Right renal pelvis (tissue), 4 donors: ENCODE data around the gene FMN2. TPM values are rescaled to one million over a fixed set of nuclear protein-coding genes. Genes with fewer than 3 reads are reported as not detected.

Source experiments
- DNase-seq, 4 donors: peaks; one replicate each; pipeline ENCODE4 v3.0.0-alpha.2; 2013; ENCODE audit warnings: low read depth in 4 of 4, low spot score in 3 of 4, missing footprints in 1 of 4
- polyA plus RNA-seq, 4 donors: library from polyadenylated mRNA; unstranded; fragments of 120-200 nt; gene quantifications; one replicate each; pipeline ENCODE4 v1.2.1, GENCODE V29; 2013; ENCODE audit not compliant: insufficient read length in 4 of 4

Gene FMN2
- polyA plus RNA-seq, 4 donors: 5.3 to 9.3 (median 8.0) TPM

DNA sequence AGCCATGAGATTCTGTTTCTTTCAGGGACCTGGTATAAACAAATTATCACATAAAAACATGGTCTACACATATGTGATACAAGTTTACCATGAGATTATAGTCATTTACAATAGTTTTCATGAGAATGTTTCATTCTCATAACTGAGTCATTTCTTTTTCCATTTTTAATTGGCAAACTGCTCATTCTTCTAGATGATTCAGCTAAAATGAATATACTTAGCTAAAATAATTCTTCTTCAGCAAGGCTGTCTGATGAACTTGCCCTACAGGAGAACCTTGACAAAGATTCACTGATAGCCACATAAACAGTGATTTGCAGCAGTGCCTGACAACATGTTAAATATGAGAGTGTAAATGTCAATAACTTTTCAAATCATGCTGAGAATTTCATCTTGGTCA lies 253.2 kb downstream of the FMN2 start:
- no peak for DNase-seq

DNA sequence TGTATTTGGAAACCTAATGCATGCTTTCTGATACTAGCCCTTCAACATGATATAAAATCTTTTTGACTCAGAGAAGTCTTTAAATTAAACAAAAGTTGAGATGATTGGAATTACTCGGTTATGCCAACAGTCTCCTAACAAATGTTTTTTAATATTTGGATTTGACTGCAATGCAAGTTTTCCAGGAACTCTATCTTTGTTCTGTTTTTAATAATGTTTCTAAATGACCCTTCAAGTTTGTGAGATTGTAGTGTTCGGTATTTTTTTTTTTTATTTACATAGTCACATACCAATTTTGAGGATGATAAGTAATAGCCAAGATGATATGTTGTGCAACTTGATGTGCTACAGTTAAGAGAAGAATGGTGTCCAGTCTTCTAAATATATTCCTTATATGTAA lies 258.0 kb downstream of the FMN2 start:
- DNase-seq: no peak

DNA sequence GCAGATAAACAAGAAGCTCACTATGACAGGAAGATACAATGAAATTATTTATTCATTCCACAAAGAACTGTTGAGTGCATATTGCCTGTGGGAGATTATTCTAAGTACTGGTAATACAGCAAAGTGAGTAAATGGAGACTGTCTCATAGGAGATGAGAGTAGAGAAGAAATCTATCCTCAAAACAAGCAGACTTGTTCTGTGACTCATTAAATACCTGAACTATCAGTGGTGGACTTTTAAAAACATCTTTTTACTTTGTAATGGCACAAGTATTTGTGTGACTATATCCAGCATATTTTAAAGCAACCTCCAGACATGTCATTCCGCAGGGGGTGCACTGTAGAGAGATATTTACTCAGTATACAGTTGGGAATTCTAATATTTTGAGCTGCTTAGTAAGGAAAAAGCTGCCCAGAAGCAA lies 259.2 kb downstream of the FMN2 start:
- DNase-seq: no peak

DNA sequence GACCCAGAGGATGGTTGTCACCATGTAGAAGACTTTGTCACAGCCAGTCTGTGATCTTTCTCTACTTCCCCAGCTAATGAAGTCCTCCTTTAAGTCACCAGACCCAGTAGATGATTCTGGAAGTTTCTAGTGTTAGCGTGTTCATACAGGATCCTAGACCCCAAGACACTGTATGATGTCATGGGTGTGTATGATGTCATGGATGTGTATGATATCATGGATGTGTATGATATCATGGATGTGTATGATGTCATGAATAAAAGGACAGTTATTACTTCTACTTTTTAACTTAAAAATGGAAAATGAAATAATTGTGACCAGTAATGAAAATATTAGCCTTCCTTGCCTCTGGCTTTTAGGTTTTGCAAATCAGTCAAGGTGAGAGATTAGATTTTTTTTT lies 260.0 kb downstream of the FMN2 start:
- no peak for DNase-seq

DNA sequence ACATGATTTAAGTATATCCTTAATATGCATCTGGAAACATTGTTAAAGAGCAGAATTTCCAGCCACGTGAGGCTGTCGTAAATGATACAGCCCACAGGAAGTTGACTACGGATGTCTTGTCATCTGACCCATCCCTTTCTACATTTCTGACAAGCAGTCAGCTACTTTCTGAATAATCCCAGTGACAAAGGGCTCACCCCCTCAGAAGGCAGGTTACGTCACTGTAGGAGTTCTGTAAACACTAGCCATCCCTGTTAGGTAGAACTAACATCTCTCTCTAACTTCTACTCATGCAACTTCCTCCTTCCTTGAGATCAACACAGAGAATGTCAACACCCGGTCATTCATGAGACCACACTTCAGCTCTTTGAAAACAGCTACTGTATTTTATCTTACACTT lies 261.1 kb downstream of the FMN2 start:
- no peak for DNase-seq

DNA sequence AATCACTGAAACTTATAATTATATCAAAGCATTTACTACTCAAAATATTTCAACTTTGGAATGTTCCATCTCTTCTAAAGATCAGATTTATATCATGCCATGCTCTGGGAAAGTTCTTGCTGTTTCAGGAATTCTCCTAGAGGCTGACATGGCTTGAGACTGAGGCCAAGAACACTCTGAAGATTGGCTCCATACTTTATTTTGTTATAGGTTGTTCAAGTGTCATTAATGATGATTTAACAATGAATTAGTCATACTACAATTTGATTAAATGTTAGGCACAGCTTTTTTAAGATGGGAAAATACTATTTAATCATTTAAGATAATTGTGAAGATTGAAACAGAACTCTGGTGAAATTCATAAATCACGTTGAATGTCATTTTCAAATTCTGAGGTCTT lies 264.9 kb downstream of the FMN2 start:
- DNase-seq: no peak

DNA sequence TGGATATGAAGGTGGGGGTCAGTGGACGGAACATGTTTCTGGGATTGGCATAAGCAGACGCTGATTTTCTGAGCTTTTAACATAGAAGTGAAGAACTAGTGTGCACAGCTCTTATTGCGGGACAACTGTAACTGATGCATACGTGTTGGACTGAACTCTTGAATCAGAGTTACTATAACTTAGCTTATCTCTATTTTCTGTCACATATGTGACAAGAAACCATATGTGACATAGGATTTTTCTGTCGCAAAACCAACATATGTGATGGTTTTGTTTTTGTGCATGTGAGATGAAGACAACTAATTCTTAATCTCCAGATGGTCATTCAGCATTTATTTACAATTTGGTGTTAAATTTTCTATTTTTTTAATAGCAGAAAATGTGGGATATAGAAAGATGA lies 270.4 kb downstream of the FMN2 start:
- DNase-seq: no peak

DNA sequence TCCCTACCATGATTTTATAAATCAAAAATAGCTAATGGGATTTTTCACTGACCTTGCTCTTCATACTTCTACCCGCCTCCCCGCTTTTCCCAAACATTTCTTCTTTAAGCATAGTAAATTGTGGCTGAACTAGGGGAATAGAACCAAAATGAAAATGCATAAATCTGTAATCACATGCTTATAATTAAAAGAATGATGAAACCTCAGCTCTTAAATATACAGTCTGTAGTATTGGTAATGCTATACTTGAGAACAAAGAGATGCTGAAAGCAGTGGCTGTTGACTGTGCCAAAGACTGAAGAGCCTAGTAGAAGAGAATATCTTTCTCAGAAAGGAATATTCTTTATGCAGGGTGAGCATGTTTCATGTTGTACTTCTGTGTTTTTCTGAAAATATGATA lies 271.1 kb downstream of the FMN2 start:
- DNase-seq: no peak

DNA sequence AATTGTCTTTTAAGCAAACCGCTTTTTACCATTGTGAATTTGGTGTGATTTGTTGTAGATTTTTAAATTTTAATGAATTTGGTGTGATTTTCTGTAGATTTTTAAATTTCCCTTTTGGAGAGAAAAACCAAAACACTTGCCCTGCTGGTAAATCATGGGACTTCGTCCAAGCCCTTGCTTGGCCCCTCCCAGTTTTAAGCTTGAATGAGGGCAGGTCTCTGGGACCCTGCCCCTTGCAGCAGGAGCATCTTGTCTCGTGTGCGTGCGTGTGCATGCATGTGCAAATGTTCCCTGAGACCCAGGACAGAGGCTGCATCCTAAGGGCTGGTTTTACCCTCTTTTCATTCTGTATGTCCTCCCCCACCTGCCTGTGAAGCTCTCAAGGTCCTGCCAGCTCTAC lies 271.6 kb downstream of the FMN2 start:
- DNase-seq: no peak

DNA sequence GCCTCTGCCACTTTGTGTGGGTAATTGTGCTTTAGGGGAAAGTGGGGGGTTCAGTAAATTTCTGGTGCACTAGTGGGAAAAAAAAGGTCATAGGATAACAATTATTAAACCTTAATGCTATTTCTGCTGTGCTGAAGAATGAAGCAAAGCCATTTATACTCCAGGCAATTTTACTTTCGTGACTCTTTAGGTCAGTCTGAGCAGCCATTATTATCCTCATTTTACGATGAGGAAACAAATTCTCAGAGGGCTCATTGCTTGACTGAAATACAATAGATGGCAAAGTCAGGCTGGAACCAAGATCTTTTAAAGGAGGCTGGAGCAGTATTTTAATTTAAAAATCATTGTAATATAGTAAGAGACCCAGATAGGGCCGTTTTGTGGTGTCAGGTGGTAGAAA lies 272.2 kb downstream of the FMN2 start:
- DNase-seq: no peak

DNA sequence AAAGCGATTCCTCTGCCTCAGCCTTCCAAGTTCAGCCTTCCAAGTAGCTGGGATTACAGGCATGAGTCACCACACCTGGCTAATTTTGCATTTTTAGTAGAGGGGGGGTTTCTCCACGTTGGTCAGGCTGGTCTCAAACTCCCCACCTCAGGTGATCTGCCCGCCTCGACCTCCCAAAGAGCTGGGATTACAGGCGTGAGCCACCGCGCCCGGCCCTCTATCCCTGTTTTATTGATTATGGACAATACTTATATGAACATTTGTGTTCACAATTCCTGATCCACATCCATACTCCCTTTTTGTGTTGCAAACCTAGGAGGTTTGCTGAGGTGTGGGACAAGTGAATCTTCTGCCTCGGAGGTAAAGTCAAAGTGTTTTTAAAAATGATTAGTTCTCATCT lies 275.0 kb downstream of the FMN2 start:
- DNase-seq: no peak

DNA sequence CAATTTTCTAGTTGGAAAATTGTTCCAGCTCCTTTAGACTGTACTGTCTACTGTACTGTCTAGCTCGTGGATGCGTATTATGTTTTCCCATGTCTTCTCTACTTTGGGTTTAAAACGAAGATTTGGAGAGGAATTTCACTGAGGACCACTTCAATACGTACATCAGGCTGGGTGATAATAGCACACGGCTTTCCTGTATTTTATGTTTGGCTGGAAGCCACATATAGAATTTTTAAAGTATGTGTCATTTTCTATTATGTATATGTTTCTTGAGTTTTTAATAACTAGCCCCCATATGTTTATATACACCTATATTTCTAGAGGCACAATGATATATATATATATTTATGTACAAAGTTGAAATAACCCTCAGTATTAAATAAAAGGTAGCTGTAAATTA lies 293.9 kb downstream of the FMN2 start:
- DNase-seq: no peak

DNA sequence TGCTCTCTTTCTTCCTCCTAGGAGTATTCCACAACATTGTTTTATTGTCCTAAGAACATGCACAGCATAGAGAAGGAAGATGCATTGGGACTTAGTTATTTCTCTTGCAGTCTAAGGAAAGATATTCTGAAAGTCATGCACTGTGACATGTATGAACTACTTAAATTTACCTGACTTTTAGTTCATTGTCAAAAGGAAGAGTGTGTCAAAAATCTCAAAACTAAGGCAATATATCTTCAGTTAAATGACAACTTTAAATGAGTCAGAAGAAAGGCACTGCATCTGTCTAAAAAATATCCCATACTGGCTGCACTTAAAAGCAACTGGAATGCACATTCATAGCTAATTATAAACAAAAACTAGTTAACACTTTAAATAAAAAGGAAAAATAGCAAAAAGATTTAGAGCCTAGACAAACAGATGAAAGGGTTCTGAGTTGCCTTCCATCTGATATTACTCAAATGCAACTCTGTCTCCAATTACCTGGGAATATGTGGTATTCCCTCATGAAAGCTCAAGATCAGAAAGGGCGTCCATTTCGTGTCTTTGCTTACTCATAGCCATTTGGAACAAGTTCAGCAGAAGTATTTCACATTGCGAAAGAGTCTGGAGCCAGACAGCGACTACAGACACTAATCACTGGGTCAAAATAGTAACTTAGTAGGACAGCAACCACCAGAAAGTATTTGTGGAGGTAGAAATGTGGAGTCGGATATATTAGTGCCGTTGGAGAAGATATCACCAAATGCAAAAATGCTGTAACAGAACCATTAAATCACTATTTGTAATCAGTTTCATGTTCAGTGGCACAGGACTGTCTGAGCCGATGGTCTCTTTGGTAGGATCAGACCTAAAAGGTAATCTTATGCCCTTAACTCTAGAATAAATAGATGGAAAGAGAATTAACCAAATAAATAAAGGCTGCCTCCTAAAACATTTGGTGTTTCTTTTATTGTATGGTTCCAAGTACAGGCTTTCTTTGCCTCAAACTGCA lies 294.6 kb downstream of the FMN2 start:
- no peak for DNase-seq

DNA sequence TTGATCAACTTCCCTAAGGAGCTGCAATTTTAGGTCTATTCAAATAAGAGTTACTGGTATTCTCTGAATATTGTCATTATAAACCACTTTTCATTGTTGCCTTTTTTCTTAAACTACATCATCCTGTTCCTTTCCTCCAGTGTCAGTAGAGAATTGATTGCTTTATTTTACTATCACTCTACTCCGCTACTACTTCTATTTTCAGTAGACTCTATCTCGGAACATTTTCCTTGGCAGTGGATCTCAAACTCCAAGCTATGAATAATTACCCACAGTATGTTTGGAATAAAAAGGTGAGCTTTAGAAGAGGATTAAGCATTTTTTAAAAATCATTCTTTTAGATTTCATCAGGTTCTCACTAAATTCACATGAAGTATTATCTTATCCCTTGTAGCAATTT lies 295.4 kb downstream of the FMN2 start:
- no peak for DNase-seq

DNA sequence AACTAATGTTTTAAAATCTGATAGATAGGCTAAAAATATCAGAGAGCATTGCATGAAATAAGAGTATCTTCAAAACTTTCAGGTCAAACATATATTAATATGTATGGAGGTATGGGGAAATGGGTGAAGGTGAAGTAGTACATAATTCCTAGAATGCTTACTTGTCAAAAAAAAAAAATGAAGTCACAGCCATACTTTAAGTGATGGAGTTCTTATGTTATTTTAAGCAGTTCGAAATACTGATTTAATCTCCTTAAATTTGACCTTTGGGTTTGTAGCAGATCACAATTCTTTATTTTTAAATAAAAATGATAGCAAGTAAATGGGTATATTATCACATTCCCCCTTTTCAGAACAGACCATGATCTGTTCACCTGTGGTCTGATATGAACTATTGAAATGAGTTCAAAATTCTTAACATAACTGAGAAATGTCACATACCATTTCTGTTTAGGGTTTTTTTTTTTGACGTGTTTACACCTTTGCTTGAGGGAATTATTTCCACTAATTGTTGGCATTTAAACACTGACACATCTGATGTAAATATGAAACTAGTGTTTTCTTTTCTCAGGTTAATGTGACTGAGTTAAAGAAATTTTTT lies 300.1 kb downstream of the FMN2 start:
- no peak for DNase-seq

DNA sequence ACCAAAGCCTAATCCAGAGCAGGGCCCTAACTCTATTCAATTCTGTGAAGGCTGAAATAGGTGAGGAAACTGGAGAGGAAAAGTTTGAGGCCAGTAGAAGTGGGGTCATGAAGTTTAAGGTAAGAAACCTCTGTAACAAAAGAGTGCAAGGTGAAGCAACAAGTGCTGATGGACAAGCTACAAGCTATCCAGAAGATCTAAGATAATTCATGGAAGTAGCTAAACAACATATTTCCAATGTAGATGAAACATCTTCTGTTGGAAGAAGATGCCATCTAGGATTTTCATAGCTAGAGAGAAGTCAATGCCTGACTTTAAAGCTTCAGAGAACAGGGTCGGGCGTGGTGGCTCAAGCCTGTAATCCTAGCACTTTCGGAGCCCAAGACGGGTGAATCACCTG lies 302.7 kb downstream of the FMN2 start:
- DNase-seq: no peak

DNA sequence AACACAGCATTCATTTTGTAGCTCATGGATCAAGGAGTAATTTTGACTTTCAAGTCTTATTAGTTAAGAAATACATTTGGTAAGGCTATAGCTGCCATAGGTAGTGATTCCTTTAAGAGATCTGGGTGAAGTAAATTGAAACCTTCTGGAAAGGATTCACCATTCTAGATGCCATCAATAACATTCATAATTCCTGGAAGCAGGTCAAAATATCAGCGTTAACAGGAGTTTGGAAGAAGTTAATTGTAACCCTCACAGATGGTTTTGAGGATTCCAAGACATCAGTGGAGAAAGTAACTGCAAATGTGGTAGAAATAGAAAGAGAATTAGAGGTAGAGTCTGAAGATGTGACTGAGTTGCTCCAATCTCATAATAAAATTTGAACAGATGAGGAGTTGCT lies 303.7 kb downstream of the FMN2 start:
- no peak for DNase-seq

DNA sequence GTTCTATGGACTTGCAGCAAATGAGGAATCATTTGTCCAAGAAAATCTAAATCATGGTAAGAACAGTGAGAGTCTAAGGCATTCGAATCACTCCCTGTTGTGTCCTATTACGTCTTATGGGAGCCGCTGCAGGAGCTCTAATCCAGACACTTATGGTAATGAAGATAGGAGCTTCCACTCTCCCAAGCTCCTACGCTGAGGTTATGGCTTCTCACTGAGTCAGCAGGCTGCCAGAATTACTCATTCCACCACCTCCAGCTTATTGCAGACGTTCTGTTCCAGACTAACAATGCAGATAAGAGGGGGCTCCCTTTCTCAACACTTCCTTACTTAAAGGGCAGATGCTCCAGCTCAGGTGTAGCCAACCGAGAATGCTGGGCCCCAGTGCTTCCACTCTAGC lies 307.7 kb downstream of the FMN2 start:
- no peak for DNase-seq

DNA sequence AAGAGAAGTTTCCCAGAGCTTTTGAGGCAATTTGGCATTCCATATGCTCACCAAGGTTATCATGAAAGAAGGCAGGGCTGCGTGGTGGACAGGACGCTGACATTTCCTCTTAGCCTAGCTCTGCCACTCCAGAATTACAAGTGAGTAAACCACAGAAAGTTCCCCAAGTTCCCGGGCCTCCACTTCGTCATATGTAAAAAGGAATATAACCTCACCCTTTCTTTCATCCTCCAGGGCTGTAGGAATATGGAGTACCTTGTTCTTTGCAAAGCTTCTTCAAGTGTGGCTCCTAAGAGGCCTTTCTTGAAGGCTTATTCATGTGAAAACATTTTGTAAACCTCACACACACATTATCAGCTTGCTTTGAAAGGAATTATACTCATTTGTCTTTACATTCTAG lies 310.0 kb downstream of the FMN2 start:
- DNase-seq: no peak

DNA sequence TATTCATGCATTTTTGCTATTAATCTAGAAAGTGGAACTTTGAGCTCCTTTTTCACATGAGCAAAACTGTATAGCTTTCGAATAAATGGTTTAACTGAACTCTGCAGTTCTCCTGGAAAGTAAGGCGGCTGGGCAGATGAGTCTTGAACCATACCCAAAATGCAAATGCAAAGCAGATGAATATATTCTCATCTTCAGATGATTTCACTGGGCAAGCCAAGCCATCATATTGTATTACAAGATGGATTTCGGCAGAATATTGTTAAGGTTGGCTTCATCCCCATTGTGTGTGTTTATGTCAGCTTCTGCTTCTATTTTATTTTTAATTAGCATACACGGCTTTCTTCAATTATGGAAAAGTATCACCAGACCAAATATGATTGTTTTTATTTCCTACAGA lies 310.6 kb downstream of the FMN2 start:
- no peak for DNase-seq

DNA sequence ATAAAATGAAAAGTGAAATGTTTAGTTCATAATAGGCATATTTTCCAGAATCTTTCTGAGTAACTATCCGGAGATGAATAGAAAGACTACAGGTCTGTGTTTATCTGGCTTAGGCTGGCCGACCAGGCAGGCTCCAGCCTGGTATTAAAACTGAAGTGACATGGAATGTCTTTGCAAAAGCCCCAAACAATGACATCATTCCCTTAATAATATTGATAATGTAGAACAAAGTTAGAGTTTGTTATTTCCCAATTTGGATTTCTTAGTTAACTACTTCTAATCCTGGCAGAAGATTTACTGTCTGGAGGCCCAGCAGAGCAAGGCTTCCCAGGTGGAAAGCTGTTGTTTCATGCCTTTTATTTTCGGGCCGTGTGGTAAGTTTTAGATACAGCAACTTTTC lies 312.6 kb downstream of the FMN2 start:
- DNase-seq: no peak

DNA sequence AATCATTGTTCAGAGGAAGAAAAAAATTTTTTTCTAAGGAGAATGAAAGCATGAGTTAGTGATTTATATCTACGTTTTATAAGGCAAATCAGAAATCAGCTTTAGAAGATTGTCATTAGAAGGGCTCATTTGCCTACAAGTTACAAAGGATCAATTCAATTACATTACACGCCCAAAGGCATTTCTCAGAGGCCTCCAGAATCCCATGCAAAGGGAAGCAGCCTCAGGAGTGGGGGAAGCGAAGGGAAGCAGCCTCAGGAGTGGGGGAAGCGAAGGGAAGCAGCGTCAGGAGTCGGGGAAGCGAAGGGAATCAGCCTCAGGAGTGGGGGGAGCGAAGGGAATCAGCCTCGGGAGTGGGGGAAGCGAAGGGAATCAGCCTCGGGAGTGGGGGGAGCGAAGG lies 314.1 kb downstream of the FMN2 start:
- no peak for DNase-seq
